Measurements from ENCODE around the gene PHF21A. TPM values are rescaled to one million over a fixed set of nuclear protein-coding genes. Genes with fewer than 3 reads are reported as not detected.

PHF21A gene
- polyA plus RNA-seq, 3 donors = 6.2 to 95.2 (median 14.0) TPM

DNA sequence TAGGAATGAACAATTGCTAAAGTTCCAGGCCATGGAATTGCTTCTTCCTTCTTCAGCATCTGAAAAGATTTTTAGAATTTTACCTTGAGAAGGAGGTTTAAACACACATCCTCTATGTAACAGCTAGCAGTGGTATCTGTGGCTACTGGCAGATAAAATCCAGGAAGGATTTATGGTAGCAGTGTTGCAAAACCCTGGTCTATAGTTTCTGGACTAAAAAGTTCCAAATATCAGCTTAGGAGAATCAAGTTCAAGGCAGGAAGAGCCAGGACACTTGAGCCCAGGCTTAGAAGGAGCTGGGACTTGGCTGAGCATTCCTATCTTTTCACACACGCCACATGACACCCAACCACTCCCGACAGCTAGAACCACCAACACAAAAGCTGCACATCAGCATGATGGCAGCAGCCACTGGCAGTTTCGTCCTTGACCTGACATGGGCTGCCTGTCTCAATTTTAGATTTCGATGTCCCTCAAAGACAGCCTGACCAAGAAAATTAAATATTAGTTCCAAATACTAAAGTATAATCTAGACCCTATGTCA is 184.7 kb downstream of the PHF21A start:
- Histone ChIP-seq H3K9ac (ENCODE audit: insufficient read depth, low read length, poor library complexity, severe bottlenecking) (no peak overlapping the region), H3K9me3 (replicated peaks in 1 of 2; ENCODE audit: control insufficient read depth in 1 of 2, insufficient read depth in 1 of 2, low read length in 2 of 2) (no peaks in the 10 kb centered on the region), H3K36me3 (replicated peaks in 1 of 2; ENCODE audit: control insufficient read depth in 1 of 2, insufficient read depth in 2 of 2, low read length in 2 of 2) (peaks cover 46 to 91% of the 10 kb centered on the region in 2 donors), H3K4me1 (ENCODE audit: control insufficient read depth in 1 of 2, insufficient read depth in 2 of 2, low read length in 2 of 2) (peaks cover 51 to 56% of the 10 kb centered on the region in 2 donors), H3K27ac (ENCODE audit: low read depth in 1 of 2, low read length in 2 of 2) (peak overlapping the region in 1 of 2 donors; percentile 59), H2AFZ (ENCODE audit: insufficient read depth, low read depth, low read length, poor library complexity, severe bottlenecking) (no peak overlapping the region), H3K79me2 (ENCODE audit: insufficient read depth, low read length) (peaks cover 26% of the 10 kb centered on the region), H4K20me1 (ENCODE audit: insufficient read depth, low read length) (peaks cover 39% of the 10 kb centered on the region), H3K4me3 (replicated peaks in 1 of 3; ENCODE audit: low read depth in 2 of 3, low read length in 3 of 3) (no peak overlapping the region), H3K4me2 (replicated peaks; ENCODE audit: extremely low read depth, low read length, poor library complexity, severe bottlenecking) (no peak overlapping the region), H3K27me3 (ENCODE audit: control insufficient read depth in 2 of 2, insufficient read depth in 2 of 2, low read length in 2 of 2) (no peaks in the 10 kb centered on the region)
- WGBS (ENCODE audit: insufficient coverage) = 92% methylated on average over 3 of the region's 4 CpGs
- no peak for DNase-seq
- TF ChIP-seq, protein P1, sequence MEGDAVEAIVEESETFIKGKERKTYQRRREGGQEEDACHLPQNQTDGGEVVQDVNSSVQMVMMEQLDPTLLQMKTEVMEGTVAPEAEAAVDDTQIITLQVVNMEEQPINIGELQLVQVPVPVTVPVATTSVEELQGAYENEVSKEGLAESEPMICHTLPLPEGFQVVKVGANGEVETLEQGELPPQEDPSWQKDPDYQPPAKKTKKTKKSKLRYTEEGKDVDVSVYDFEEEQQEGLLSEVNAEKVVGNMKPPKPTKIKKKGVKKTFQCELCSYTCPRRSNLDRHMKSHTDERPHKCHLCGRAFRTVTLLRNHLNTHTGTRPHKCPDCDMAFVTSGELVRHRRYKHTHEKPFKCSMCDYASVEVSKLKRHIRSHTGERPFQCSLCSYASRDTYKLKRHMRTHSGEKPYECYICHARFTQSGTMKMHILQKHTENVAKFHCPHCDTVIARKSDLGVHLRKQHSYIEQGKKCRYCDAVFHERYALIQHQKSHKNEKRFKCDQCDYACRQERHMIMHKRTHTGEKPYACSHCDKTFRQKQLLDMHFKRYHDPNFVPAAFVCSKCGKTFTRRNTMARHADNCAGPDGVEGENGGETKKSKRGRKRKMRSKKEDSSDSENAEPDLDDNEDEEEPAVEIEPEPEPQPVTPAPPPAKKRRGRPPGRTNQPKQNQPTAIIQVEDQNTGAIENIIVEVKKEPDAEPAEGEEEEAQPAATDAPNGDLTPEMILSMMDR (IDR thresholded peaks at IDR 0.05) = no peak
- Mint-ChIP-seq H3K9me3 (no peaks in the 10 kb centered on the region), H3K4me1 (peaks cover 55% of the 10 kb centered on the region), H3K27ac (peak overlapping the region in 2 of 7 donors; percentile 61 to 84), H3K4me3 (no peak overlapping the region), H3K27me3 (ENCODE audit: low read depth in 3 of 3) (no peaks in the 10 kb centered on the region), H3K36me3 (peaks cover 64 to 90% of the 10 kb centered on the region in 2 donors)
- intact Hi-C loops (cut with micrococcal nuclease) = no loop called here

DNA sequence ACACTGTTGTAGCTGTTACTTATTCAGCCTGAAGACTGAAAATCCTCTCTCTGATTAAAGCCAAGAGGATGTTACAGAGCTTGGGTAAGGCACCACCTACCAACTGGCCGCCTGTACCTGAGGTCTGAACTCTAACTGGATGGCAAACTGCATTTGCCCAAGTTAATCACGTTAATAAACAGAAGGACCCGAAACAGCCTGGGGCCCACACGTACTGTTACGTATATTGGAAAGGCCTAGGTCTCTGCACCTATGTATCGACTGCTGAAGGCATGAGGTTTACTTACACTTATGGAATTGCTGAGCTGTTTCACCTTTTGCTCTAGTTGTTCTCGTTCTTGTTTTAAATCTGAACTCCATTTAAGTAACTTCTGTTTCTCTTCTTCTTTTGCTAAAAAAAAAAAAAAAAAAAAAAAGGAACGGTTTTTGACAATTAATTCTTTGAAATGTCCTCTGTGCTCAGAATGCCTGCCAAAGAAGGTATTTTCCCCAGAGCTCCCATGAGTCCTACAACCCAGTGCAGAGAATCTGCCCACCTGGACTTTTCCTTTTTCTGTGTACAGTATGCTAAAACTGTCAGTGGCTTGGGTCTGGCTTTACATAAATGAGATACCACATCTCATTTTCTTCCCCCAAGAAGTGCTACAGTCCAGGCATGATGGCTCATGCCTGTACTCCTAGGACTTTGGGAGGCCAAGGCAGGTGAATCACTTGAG is 185.7 kb downstream of the PHF21A start:
- H3K36me3 Mint-ChIP-seq = peaks cover 58 to 91% of the 10 kb centered on the region in 2 donors
- peak overlapping the region; percentile 27 for H3K9ac ChIP-seq (ENCODE audit: insufficient read depth, low read length, poor library complexity, severe bottlenecking)
- H3K79me2 ChIP-seq (ENCODE audit: insufficient read depth, low read length) = peaks cover 32% of the 10 kb centered on the region
- H2AFZ ChIP-seq (ENCODE audit: insufficient read depth, low read depth, low read length, poor library complexity, severe bottlenecking) = no peak overlapping the region
- H3K27ac Mint-ChIP-seq = peak overlapping the region; percentile 8 to 78 (median 40)
- WGBS (ENCODE audit: insufficient coverage) = 85% methylated on average over 4 of the region's 8 CpGs
- DNase-seq = no peak
- no peaks in the 10 kb centered on the region for H3K9me3 Mint-ChIP-seq
- peaks cover 66% of the 10 kb centered on the region for H3K4me1 Mint-ChIP-seq
- intact Hi-C loops (cut with micrococcal nuclease) = no loop called here
- peaks cover 62 to 66% of the 10 kb centered on the region in 2 donors for H3K4me1 ChIP-seq (ENCODE audit: control insufficient read depth in 1 of 2, insufficient read depth in 2 of 2, low read length in 2 of 2)
- no peaks in the 10 kb centered on the region for H3K9me3 ChIP-seq (replicated peaks in 1 of 2; ENCODE audit: control insufficient read depth in 1 of 2, insufficient read depth in 1 of 2, low read length in 2 of 2)
- H4K20me1 ChIP-seq (ENCODE audit: insufficient read depth, low read length) = peaks cover 50% of the 10 kb centered on the region
- H3K4me2 ChIP-seq (replicated peaks; ENCODE audit: extremely low read depth, low read length, poor library complexity, severe bottlenecking) = no peak overlapping the region
- H3K4me3 Mint-ChIP-seq = no peak overlapping the region
- H3K27me3 ChIP-seq (ENCODE audit: control insufficient read depth in 2 of 2, insufficient read depth in 2 of 2, low read length in 2 of 2) = no peaks in the 10 kb centered on the region
- no peaks in the 10 kb centered on the region for H3K27me3 Mint-ChIP-seq (ENCODE audit: low read depth in 3 of 3)
- no peak overlapping the region for H3K4me3 ChIP-seq (replicated peaks in 1 of 3; ENCODE audit: low read depth in 2 of 3, low read length in 3 of 3)
- TF ChIP-seq, protein P1 (IDR thresholded peaks at IDR 0.05) = no peak
- peak overlapping the region; percentile 28 to 59 for H3K27ac ChIP-seq (ENCODE audit: low read depth in 1 of 2, low read length in 2 of 2)
- H3K36me3 ChIP-seq (replicated peaks in 1 of 2; ENCODE audit: control insufficient read depth in 1 of 2, insufficient read depth in 2 of 2, low read length in 2 of 2) = peaks cover 45 to 86% of the 10 kb centered on the region in 2 donors

All from CD14-positive monocyte (primary cell).